Right cardiac atrium (tissue), 5 donors: ENCODE data around the gene ABCC9. TPM values are rescaled to one million over a fixed set of nuclear protein-coding genes. Genes with fewer than 3 reads are reported as not detected.
"Not testable (repeated sequence)": the region's sequence is repeated elsewhere in the genome, so short reads cannot be mapped to it uniquely, and the experiment has no call there.

Source experiments
- ATAC-seq, 2 donors: fragments of 200-7000 bp; cut with Tn5 transposase; one replicate each; pipeline versions ENCODE4 v1.8.0 to v1.9.1; 2020; ENCODE audit warnings: moderate library complexity in 2 of 2, mild to moderate bottlenecking in 1 of 2
- DNase-seq, 3 donors: peaks; one replicate each; pipeline ENCODE4 v3.0.0-alpha.2; 2020
- H3K27ac ChIP-seq: one replicate; pipeline ENCODE4 v1.5.1; 2013; ENCODE audit warnings: mild to moderate bottlenecking, low read length, control low read depth, moderate library complexity
- H3K27me3 ChIP-seq: one replicate; pipeline ENCODE4 v1.6.1; 2013; ENCODE audit not compliant: control insufficient read depth, insufficient read depth
- H3K4me1 ChIP-seq: one replicate; pipeline ENCODE4 v1.6.1; 2013; ENCODE audit warnings: low read length; ENCODE audit not compliant: control insufficient read depth, insufficient read depth
- H3K4me3 ChIP-seq: one replicate; pipeline ENCODE4 v1.5.1; 2013; ENCODE audit warnings: low read length, control low read depth
- H3K9me3 ChIP-seq: one replicate; pipeline ENCODE4 v1.6.1; 2013; ENCODE audit warnings: low read length; ENCODE audit not compliant: control insufficient read depth
- WGBS: extraction: QIAGEN DNeasy Blood & Tissue Kit; methylation state at CpG from one replicate; pipeline ENCODE4 v1.1.7; 2013; 5-methylcytosine and 5-hydroxymethylcytosine counted together
- intact Hi-C, 4 donors: fragments of 100-400 bp; cut with DNase I; formaldehyde crosslinking; loops; one replicate each; pipeline versions ENCODE4 v1.11.0 to v1.14.0; 2022 to 2023
- polyA plus RNA-seq: library from polyadenylated mRNA; stranded (reverse); fragments of 200-250 nt; gene quantifications from one replicate; pipeline ENCODE4 v1.2.3, GENCODE V29; 2013
- total RNA-seq, 4 donors: library from RNA; stranded (reverse); fragmentation: NEBNext Ultra II Directional; extraction: Animal tissue kit (Norgen Biotek cat#: 25700); gene quantifications; one replicate each; pipeline ENCODE4 v1.2.1, GENCODE V29; 2021
- donor health status: healthy with polysubstance abuse.
- donor health status: DM: no; HTN: yes; CAD: no.
- donor health status: DM: no; HTN: no; CAD: no.
- donor health status: DM: no; HTN: yes; CAD: no; lungs with severe emphysema.
- donor health status: DM: yes; HTN: yes; CAD: no.

Gene ABCC9
- total and polyA plus RNA-seq, 5 donors: 12.1 to 67.8 (median 52.5) TPM

- H3K4me3 ChIP-seq, ATAC-seq, H3K4me1 ChIP-seq, H3K27ac ChIP-seq, intact Hi-C loops, H3K27me3 ChIP-seq, H3K9me3 ChIP-seq: not testable (repeated sequence)
- peak in 2 of 3 donors; percentile 12 to 45 for DNase-seq
- WGBS: 80% methylated on average over 8 of the region's 8 CpGs
Measured at GRCh38 chr12:21794807-21795595, 146.2 kb downstream of the ABCC9 start.

- 90% methylated on average over 4 of the region's 4 CpGs for whole genome bisulfite sequencing
- not testable (repeated sequence) for H3K9me3 ChIP-seq, H3K4me1 ChIP-seq, H3K27me3 ChIP-seq, DNase-seq, H3K4me3 ChIP-seq, ATAC-seq, H3K27ac ChIP-seq
- intact Hi-C loops: loop anchor here in 1 of 4 donors (10.0 kb wide), 1 partner anchor 45 kb away; no protein-coding TSS in a partner anchor
Measured at GRCh38 chr12:21789687-21790086, 151.5 kb downstream of the ABCC9 start.

- Histone ChIP-seq H3K4me3 (no peak overlapping the region), H3K27ac (no peak overlapping the region), H3K4me1 (no peaks in the 10 kb centered on the region), H3K27me3 (no peaks in the 10 kb centered on the region), H3K9me3 (no peaks in the 10 kb centered on the region)
- no peak for DNase-seq
- WGBS: 66% methylated on average over 7 of the region's 7 CpGs
- intact Hi-C loops: loop anchor here in 1 of 4 donors (10.0 kb wide), 1 partner anchor 46 kb away; no protein-coding TSS in a partner anchor
- ATAC-seq: peak; percentile 29 to 60
Measured at GRCh38 chr12:21788089-21788983, 152.9 kb downstream of the ABCC9 start.

- ATAC-seq: peak in 1 of 2 donors; percentile 31
Measured at GRCh38 chr12:21786041-21786531, 155.1 kb downstream of the ABCC9 start.

GRCh38 chr12:21782723-21783122 lies 158.5 kb downstream of the ABCC9 start:
- H3K4me1 ChIP-seq, ATAC-seq, H3K27ac ChIP-seq, DNase-seq, H3K9me3 ChIP-seq, H3K27me3 ChIP-seq, H3K4me3 ChIP-seq: not testable (repeated sequence)
- WGBS: 96% methylated on average over 3 of the region's 3 CpGs
- intact Hi-C loops: loop anchor here in 1 of 4 donors (10.0 kb wide), 1 partner anchor 52 kb away; no protein-coding TSS in a partner anchor

More at GRCh38 chr12:21786041-21786531, 155.1 kb downstream of the ABCC9 start:
- Histone ChIP-seq H3K27ac (no peak overlapping the region), H3K27me3 (no peaks in the 10 kb centered on the region), H3K4me3 (no peak overlapping the region), H3K4me1 (no peaks in the 10 kb centered on the region), H3K9me3 (no peaks in the 10 kb centered on the region)
- intact Hi-C loops: loop anchor here in 1 of 4 donors (10.0 kb wide), 1 partner anchor 49 kb away; no protein-coding TSS in a partner anchor
- DNase-seq: no peak
- WGBS: 61% methylated on average over 3 of the region's 3 CpGs

- Histone ChIP-seq H3K9me3 (no peaks in the 10 kb centered on the region), H3K27ac (no peak overlapping the region), H3K27me3 (no peaks in the 10 kb centered on the region), H3K4me1 (peaks cover 1% of the 10 kb centered on the region), H3K4me3 (no peak overlapping the region)
- ATAC-seq (no peak), DNase-seq (no peak)
- intact Hi-C loops: loop anchor here in 1 of 4 donors (10.0 kb wide), 1 partner anchor 54 kb away; no protein-coding TSS in a partner anchor
- WGBS: 87% methylated on average over 3 of the region's 3 CpGs
Measured at GRCh38 chr12:21780786-21781185, 160.4 kb downstream of the ABCC9 start.

GRCh38 chr12:21776175-21776574 lies 165.1 kb downstream of the ABCC9 start:
- 45% methylated on average over 3 of the region's 3 CpGs for WGBS
- Histone ChIP-seq H3K9me3 (no peaks in the 10 kb centered on the region), H3K27me3 (no peaks in the 10 kb centered on the region), H3K4me3 (no peak overlapping the region), H3K27ac (peak overlapping the region; percentile 64), H3K4me1 (peaks cover 4% of the 10 kb centered on the region)
- peak; percentile 7 to 44 for ATAC-seq
- intact Hi-C loops: no loop called here
- DNase-seq: peak in 2 of 3 donors; percentile 31 to 67

GRCh38 chr12:21775133-21775820 lies 165.9 kb downstream of the ABCC9 start:
- Histone ChIP-seq H3K9me3 (no peaks in the 10 kb centered on the region), H3K4me3 (peak overlapping the region; percentile 97), H3K4me1 (peaks cover 4% of the 10 kb centered on the region), H3K27me3 (no peaks in the 10 kb centered on the region), H3K27ac (peak overlapping the region; percentile 94)
- DNase-seq (no peak), ATAC-seq (no peak)
- 12% methylated on average over 14 of the region's 14 CpGs for WGBS
- intact Hi-C loops: loop anchor here in 1 of 4 donors (2.0 kb wide), 1 partner anchor 166 kb away; the partner anchor contains the start of gene ABCC9

GRCh38 chr12:21774358-21775132 lies 166.7 kb downstream of the ABCC9 start, which contains the start of gene KCNJ8:
TSS of gene KCNJ8 (minus strand) at chr12:21774706. CDS start at chr12:21773616, 1,090 bp downstream.
- no peaks in the 10 kb centered on the region for H3K9me3 ChIP-seq
- H3K27ac ChIP-seq: peak within 1 kb of the TSS; percentile 97
- H3K4me1 ChIP-seq: peaks cover 4% of the 10 kb centered on the region
- peak; percentile 95 for ATAC-seq
- WGBS: under 1% methylated on average over 49 of the region's 49 CpGs
- H3K27me3 ChIP-seq: no peaks in the 10 kb centered on the region
- peak within 1 kb of the TSS; percentile 97 for H3K4me3 ChIP-seq
- peak; percentile 91 to 95 (median 95) for DNase-seq
- intact Hi-C loops: loop anchor here in 2 of 4 donors (2.0 to 5.0 kb wide), 2 partner anchors 166 to 168 kb away; partner anchors contain the start of gene ABCC9 (in 2 of the 2)
